T-helper 17 cell (primary cell): ENCODE results near the gene SRGN. TPM values are rescaled to one million over a fixed set of nuclear protein-coding genes. Genes with fewer than 3 reads are reported as not detected.

ENCODE experiments used
- ATAC-seq: fragments of 150-1000 bp; cut with Tn5 transposase; 2 replicates; pipeline ENCODE4 v1.10.0; 2021; ENCODE audit warnings: mild to moderate bottlenecking, moderate library complexity
- DNase-seq, 3 donors: peaks; one replicate each; pipeline versions ENCODE4 v3.0.0 to v3.0.0-alpha.2; 2020 to 2021
- H3K9me3 ChIP-seq: one replicate; pipeline ENCODE4 v1.7.0; 2013; ENCODE audit warnings: low read length, mild to moderate bottlenecking; ENCODE audit not compliant: control insufficient read depth, poor library complexity, severe bottlenecking
- H3K27ac Mint-ChIP-seq: one replicate; pipeline ENCODE4 v1.8.0; 2022; ENCODE audit warnings: mild to moderate bottlenecking, moderate library complexity, mixed read lengths
- H3K27me3 Mint-ChIP-seq: one replicate; pipeline ENCODE4 v1.8.0; 2022; ENCODE audit warnings: mixed read lengths
- H3K36me3 Mint-ChIP-seq: one replicate; pipeline ENCODE4 v1.8.0; 2022; ENCODE audit warnings: low read depth, mixed read lengths
- H3K4me1 Mint-ChIP-seq: one replicate; pipeline ENCODE4 v1.8.0; 2022; ENCODE audit warnings: mild to moderate bottlenecking, mixed read lengths
- H3K4me3 Mint-ChIP-seq: one replicate; pipeline ENCODE4 v1.8.0; 2022; ENCODE audit warnings: mild to moderate bottlenecking, moderate library complexity, mixed read lengths
- total RNA-seq, 4 donors: library from RNA in 2 of 4; stranded (reverse) in 2 of 4; gene quantifications; one replicate each; pipeline ENCODE4 v1.2.3 and lab custom pipeline; 2022 to 2026

Gene SRGN
- total RNA-seq, 2 donors from 2014 or later = 382 to 467 TPM

DNA sequence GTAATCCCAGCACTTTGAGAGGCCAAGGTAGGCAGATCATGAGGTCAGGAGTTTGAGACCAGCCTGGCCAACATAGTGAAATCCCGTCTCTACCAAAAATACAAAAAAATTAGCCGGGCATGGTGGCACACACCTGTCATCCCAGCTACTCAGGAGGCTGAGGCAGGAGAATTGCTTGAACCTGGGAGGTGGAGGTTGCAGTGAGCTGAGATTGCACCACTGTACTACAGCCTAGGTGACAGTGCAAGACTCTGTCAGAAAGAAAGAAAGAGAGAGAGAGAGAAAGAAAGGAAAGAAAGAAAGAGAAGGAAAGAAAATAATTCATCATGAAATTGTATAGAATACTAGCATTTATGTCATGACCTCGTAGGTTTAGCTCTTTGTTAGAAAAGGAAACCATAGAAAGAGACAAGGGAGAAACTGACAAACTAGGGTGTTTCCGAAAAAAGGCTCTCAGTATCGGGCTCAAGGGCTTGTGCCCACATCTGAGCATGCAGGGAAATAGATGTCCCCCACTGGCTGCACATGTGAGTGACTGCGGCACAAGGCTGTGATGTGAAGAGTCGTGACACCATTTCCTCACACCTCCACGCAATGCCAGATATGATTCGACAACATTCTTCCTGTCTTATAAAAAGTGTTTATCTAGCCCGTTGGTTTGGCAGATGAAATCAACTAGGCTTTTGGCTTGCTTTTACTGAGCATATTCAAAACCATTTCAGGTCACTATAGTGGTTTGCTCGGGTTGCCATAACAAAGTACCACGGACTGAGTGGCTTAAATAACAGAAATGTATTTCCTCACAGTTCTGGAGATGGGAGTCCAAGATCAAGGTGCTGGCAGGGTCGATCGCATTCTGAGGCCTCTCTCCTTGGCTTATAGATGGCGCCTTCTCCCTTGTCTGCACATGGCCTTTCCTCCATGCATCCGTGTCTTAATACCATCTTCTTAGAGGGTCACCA, 2.0 kb downstream of the SRGN start:
- Mint-ChIP-seq H3K27ac (peak overlapping the region; percentile 100), H3K4me3 (peak overlapping the region; percentile 85), H3K36me3 (peaks cover 2% of the 10 kb centered on the region), H3K4me1 (peaks cover 47% of the 10 kb centered on the region), H3K27me3 (no peaks in the 10 kb centered on the region)
- H3K9me3 ChIP-seq = peaks cover 2% of the 10 kb centered on the region
- ATAC-seq (peak; percentile 75), DNase-seq (peak; percentile 54 to 71 (median 68))

DNA sequence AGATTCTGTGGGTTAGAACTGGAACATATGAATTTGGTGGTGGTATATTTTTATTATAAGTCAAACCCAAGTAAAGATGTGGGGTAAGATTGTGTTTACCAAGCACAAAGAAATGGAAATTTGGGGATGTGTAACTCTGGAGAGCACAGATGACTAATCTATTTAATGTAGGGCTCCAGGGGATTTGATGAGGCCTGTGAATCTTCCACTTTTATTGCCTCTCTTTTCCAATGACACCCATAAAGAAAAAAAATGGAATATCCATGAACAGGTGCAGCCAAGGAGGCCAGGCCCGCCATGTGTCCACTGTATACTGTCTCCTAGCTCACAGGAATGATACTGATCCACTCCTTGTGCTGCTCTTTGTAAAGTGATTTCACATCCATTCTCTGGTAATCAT, 2.8 kb downstream of the SRGN start:
- no peak for ATAC-seq
- H3K9me3 ChIP-seq = peaks cover 2% of the 10 kb centered on the region
- peaks cover 2% of the 10 kb centered on the region for H3K36me3 Mint-ChIP-seq
- DNase-seq = no peak
- peaks cover 44% of the 10 kb centered on the region for H3K4me1 Mint-ChIP-seq
- H3K4me3 Mint-ChIP-seq = peak overlapping the region; percentile 85
- H3K27me3 Mint-ChIP-seq = no peaks in the 10 kb centered on the region
- peak overlapping the region; percentile 100 for H3K27ac Mint-ChIP-seq

- H3K4me3 Mint-ChIP-seq = peak overlapping the region; percentile 85
- ATAC-seq (no peak), DNase-seq (no peak)
- peaks cover 2% of the 10 kb centered on the region for H3K9me3 ChIP-seq
- peaks cover 2% of the 10 kb centered on the region for H3K36me3 Mint-ChIP-seq
- H3K27ac Mint-ChIP-seq = peak overlapping the region; percentile 100
- no peaks in the 10 kb centered on the region for H3K27me3 Mint-ChIP-seq
- peaks cover 39% of the 10 kb centered on the region for H3K4me1 Mint-ChIP-seq
These were observed 3.3 kb downstream of the SRGN start for GRCh38 chr10:69091143-69091651.

- peaks cover 2% of the 10 kb centered on the region for H3K9me3 ChIP-seq
- Mint-ChIP-seq H3K4me1 (peaks cover 31% of the 10 kb centered on the region), H3K4me3 (peak overlapping the region; percentile 81), H3K27ac (peak overlapping the region; percentile 100), H3K36me3 (peaks cover 5% of the 10 kb centered on the region), H3K27me3 (no peaks in the 10 kb centered on the region)
- ATAC-seq = peak; percentile 44
- DNase-seq = peak; percentile 46 to 76 (median 55)
These were observed 5.3 kb downstream of the SRGN start for GRCh38 chr10:69092959-69093850.

DNA sequence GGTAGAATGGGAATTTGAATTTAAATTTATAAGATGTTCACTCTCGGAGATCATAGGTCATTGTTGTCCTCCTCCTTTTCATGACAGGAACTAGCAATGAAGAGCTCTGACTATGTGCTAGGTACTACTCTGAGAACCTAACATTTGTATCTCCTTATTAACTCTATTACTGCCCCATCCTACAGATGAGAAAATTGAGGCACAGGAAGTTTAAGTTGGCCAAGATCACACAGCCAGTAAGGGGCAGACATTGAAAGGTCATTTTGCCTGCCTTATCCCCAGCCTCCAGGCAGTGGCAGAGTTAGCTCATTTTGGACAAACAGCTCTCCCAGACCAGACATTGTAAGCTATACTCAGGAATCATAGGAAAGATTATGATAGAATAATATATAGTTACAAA, 6.0 kb downstream of the SRGN start:
- DNase-seq = no peak
- peaks cover 30% of the 10 kb centered on the region for H3K4me1 Mint-ChIP-seq
- no peak overlapping the region for H3K4me3 Mint-ChIP-seq
- H3K9me3 ChIP-seq = peaks cover 2% of the 10 kb centered on the region
- H3K27ac Mint-ChIP-seq = peak overlapping the region; percentile 100
- no peak for ATAC-seq
- H3K27me3 Mint-ChIP-seq = no peaks in the 10 kb centered on the region
- peaks cover 6% of the 10 kb centered on the region for H3K36me3 Mint-ChIP-seq

DNA sequence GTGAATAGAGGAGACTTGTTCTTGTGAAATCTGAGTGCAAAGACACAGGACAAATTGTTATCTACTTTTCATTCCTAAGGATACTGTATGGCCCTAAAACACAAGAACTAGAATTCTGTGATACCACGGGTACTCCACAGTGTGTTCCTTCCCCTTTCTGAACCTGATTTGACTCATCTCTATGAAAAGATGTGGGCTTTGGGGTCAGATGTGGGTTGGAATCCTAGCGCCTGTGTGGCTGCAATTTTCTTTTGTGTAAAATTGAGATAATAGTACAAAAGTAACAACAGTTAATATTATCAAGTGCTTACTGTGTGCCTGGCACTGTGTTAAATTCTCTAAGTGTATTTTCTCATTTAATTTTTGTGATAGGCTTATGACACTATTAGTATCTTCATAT, 8.1 kb downstream of the SRGN start:
- Mint-ChIP-seq H3K36me3 (peaks cover 8% of the 10 kb centered on the region), H3K4me3 (no peak overlapping the region), H3K27me3 (no peaks in the 10 kb centered on the region), H3K27ac (no peak overlapping the region), H3K4me1 (peaks cover 23% of the 10 kb centered on the region)
- no peaks in the 10 kb centered on the region for H3K9me3 ChIP-seq
- DNase-seq (no peak), ATAC-seq (no peak)

DNA sequence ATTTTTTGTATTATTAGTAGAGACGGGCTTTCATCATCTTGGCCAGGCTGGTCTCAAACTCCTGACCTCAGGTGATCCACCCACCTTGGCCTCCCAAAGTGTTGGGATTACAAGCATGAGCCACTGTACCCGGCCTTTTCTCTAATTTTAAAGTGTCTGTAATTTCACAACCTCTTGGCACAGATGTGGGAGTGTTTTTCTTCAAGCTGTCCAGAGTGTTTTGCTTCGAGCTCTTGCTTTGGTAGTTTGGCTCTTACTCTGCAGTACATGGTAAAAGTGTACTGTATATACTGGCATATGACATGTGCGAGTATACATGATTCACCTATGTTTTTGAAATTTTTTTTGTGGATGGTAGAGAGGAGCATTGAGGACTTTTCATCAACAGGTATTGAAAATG, 9.8 kb downstream of the SRGN start:
- H3K36me3 Mint-ChIP-seq = peaks cover 14% of the 10 kb centered on the region

DNA sequence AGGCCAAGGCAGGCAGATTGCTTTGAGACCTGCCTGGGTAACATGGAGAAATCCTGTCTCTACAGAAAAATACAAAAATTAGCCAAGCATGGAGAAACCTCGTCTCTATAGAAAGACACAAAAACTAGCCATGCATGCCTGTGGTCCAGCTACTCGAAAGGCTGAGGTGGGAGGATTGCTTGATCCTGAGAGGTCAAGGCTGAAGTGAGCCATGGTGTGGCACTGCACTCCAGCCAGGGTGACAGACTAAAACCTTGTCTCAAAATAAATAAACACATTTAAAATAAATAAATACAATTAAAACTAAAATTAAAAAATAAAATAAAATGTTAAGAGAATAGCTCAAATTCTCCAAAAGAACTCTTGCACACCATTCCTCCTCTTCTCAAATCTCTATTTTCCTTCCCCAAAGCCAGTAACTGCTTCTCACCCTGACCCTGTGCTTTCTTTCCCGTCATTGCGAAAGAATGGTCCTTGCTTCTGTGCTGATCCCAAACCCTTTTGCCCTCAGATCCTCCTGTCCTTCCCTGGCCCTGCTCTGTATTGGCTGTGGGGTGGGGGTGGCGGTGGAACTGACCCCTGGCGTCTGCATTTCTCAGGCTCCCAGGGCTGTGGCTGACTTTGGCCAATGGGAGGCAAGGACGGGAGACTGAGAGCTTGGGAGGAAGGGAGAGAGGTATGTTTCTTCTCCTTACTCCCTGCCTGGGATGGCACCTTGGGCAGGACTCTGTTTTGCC, 12.4 kb downstream of the SRGN start:
- Mint-ChIP-seq H3K4me1 (peaks cover 29% of the 10 kb centered on the region), H3K27ac (peak overlapping the region; percentile 84), H3K27me3 (no peaks in the 10 kb centered on the region), H3K36me3 (peaks cover 16% of the 10 kb centered on the region), H3K4me3 (peak overlapping the region; percentile 60)
- H3K9me3 ChIP-seq = no peaks in the 10 kb centered on the region
- DNase-seq = no peak
- peak; percentile 9 for ATAC-seq

More for the DNA sequence above, 9.8 kb downstream of the SRGN start:
- no peaks in the 10 kb centered on the region for H3K9me3 ChIP-seq
- Mint-ChIP-seq H3K27ac (peak overlapping the region; percentile 77), H3K4me1 (peaks cover 36% of the 10 kb centered on the region), H3K4me3 (peak overlapping the region; percentile 12), H3K27me3 (no peaks in the 10 kb centered on the region)
- ATAC-seq = no peak
- DNase-seq = no peak

DNA sequence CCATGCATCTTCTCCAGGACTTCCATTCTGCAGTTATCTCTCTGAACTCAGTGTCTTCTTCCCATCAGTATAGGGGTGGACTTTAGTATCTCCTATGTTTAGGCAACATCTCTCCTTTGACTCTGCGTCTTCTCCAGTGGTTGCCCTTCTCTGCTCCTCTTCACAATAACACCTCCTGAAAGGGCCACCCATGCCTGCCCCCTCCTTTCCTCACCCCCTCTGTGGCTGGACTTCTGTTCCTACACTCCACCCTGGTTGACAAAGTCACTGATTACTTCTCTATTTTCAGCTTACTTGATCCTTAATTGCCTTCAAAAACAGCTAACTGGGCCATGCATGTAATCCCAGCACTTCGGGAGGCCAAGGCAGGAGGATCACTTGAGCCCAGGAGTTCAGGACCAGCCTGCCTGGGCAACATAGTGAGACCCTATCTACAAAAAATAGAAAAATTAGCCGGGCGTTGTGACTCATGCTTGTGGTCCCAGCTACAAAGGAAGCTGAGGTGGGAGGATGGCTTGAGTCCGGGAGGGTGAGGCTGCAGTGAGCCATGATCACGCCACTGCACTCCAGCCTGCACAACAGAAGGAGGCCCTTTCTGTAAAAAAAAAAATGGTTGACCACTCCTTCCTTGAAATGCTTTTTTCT, 13.7 kb downstream of the SRGN start:
- Mint-ChIP-seq H3K27me3 (no peaks in the 10 kb centered on the region), H3K36me3 (peaks cover 17% of the 10 kb centered on the region), H3K4me1 (peaks cover 28% of the 10 kb centered on the region), H3K27ac (peak overlapping the region; percentile 84), H3K4me3 (peak overlapping the region; percentile 67)
- H3K9me3 ChIP-seq = no peaks in the 10 kb centered on the region
- no peak for DNase-seq
- ATAC-seq = peak; percentile 25

GRCh38 chr10:69102440-69102839, 14.5 kb downstream of the SRGN start:
- Mint-ChIP-seq H3K4me3 (no peak overlapping the region), H3K27ac (peak overlapping the region; percentile 84), H3K27me3 (no peaks in the 10 kb centered on the region), H3K4me1 (peaks cover 28% of the 10 kb centered on the region), H3K36me3 (peaks cover 18% of the 10 kb centered on the region)
- no peak for ATAC-seq
- no peaks in the 10 kb centered on the region for H3K9me3 ChIP-seq
- no peak for DNase-seq

GRCh38 chr10:69103784-69104183, 15.9 kb downstream of the SRGN start:
- Mint-ChIP-seq H3K36me3 (peaks cover 14% of the 10 kb centered on the region), H3K4me3 (no peak overlapping the region), H3K27ac (peak overlapping the region; percentile 72), H3K4me1 (peaks cover 21% of the 10 kb centered on the region), H3K27me3 (no peaks in the 10 kb centered on the region)
- DNase-seq (no peak), ATAC-seq (no peak)
- H3K9me3 ChIP-seq = no peaks in the 10 kb centered on the region
